Activated effector memory CD4-positive, alpha-beta T cell treated with Interleukin-2 at 50 U/mL for 16 hours (primary cell): ENCODE results near the gene PRPF40B.
"Not testable (repeated sequence)": the region's sequence is repeated elsewhere in the genome, so short reads cannot be mapped to it uniquely, and the experiment has no call there.

Experiments used
- DNase-seq: peaks from one replicate; pipeline ENCODE4 v3.0.0-alpha.2; 2020

The PRPF40B gene

GRCh38 chr12:49609875-49610154, 13.5 kb upstream of the PRPF40B start:
- DNase-seq: no peak

DNA sequence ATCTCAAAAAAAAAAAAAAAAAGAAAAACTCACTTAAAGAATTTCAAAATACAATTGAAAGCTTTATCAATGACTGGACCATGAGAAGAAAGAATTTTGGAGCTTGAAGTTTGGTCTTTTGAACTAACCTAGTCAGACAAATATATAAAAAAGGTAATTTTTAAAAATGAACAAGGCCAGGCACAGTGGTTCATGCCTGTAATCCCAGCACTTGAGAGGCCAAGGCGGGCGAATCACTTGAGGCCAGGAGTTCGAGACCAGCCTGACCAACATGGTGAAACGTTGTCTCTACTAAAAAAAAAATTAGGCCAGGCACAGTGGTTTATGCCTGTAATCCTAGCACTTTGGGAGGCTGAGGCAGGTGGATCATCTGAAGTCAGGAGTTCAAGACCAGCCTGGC, 12.6 kb upstream of the PRPF40B start:
- DNase-seq: not testable (repeated sequence)

DNA sequence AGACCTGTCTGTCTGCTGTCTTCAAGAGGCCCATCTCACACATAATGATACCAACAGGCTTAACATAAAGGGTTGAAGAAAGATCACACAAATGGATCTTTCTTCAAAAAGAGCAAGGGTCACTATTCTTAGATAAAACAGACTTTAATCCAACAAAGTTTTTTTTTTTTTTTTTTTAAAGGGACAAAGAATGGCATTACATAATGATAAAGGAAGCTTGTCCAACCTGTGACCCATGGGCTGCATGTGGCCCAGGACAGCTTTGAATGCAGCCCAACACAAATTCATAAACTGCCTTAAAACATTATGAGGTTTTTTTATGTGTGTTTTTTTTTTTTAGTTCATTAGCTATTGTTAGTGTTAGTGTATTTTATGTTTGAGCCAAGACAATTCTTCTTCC, 11.2 kb upstream of the PRPF40B start:
- no peak for DNase-seq

DNA sequence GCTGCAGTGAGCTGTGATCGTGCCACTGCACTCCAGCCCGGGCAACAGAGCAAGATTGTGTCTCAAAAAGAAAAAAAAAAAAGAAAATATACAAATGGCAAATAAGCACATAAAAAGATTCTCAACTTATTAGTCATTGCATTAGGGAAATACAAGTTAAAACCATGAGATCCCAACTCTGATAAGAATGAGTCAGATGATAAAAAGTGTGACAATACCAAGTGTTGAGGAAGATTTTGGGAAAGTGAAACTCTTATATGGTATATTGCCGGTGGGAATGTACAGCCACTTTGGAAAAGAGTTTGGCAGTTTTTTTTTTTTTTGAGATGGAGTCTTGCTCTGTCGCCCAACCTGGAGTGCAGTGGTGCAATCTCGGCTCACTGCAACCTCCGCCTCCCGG, 7.6 kb upstream of the PRPF40B start:
- DNase-seq: no peak

DNA sequence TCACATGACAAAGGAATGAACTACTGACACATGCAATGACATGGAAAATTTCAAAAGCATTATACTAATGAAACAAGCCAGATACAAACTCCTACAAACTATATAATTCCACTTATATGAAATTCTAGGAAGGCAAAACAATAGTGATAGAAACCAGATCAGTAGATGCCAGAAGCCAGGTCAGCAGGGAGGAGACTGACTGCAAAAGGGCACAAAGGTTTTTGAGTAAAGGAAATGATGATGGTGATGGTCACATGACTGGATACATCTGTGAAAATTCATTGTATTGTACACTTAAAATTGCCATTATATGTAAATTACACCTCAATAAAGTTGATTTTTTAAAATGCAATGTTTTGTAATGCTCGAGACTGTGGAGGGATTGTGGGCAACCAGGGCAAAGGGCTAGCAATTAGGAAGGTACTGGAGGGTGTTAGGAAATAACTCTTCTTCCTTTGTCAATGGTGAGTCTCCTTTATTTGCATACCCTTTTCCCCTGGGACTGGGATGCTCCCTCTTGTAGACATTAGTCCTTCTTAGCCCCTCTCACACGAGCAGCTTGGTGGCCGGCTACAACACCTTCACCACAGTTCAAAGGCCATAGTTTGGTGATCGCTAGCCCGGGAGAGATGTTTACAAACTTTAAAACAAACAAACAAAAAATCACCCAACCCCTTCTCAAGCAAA, 6.7 kb upstream of the PRPF40B start:
- no peak for DNase-seq

GRCh38 chr12:49618576-49618975, 4.8 kb upstream of the PRPF40B start:
- DNase-seq: no peak

DNA sequence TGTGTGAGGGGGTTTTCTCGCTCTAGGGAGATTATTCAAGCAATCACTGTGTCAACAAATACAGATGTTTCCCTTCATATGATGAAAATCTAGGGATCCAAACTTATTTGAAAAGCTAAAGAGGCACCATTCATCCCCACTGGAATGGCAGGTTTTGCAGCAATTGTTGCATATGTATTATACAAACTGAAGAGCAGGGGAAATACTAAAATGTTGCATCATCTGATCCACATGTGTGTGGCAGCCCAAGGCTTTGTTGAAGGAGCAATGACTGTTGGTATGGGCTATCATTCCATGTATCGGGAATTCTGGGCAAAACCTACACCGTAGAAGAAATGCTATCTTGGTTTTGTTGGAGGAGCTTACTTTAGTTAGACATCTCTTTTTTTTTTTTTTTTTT, 4.1 kb upstream of the PRPF40B start:
- DNase-seq: no peak

- no peak for DNase-seq
Observed at GRCh38 chr12:49621651-49622500, 1.5 kb upstream of the PRPF40B start.

GRCh38 chr12:49622501-49623141, 740 bp upstream of the PRPF40B start:
- DNase-seq: peak; percentile 35

GRCh38 chr12:49624921-49625577, 1.7 kb downstream of the PRPF40B start:
- DNase-seq: no peak

GRCh38 chr12:49626169-49626835, 2.9 kb downstream of the PRPF40B start:
- DNase-seq: no peak

DNA sequence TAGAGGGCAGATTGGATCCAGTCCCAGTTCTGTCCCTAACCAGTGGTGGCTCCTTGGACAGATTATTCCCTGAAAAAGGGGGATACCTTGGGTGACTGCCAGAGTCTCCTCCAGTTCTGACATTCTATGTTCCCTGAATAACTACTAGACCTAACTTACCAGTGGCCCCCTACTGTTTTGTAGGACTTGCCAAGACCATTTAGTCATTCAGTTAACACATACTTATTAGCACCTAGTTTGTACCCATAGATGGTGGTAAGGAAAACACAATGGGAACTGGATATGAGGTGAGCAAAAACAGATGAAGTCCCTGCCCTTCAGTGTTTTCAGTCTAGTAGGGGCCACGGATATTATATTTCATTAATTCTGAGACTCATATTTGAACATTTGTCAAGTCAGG, 3.5 kb downstream of the PRPF40B start:
- DNase-seq: no peak

GRCh38 chr12:49627752-49628360, 4.5 kb downstream of the PRPF40B start:
- DNase-seq: no peak

GRCh38 chr12:49631336-49631907, 8.1 kb downstream of the PRPF40B start:
- no peak for DNase-seq

GRCh38 chr12:49632401-49632800, 9.0 kb downstream of the PRPF40B start:
- DNase-seq: no peak

DNA sequence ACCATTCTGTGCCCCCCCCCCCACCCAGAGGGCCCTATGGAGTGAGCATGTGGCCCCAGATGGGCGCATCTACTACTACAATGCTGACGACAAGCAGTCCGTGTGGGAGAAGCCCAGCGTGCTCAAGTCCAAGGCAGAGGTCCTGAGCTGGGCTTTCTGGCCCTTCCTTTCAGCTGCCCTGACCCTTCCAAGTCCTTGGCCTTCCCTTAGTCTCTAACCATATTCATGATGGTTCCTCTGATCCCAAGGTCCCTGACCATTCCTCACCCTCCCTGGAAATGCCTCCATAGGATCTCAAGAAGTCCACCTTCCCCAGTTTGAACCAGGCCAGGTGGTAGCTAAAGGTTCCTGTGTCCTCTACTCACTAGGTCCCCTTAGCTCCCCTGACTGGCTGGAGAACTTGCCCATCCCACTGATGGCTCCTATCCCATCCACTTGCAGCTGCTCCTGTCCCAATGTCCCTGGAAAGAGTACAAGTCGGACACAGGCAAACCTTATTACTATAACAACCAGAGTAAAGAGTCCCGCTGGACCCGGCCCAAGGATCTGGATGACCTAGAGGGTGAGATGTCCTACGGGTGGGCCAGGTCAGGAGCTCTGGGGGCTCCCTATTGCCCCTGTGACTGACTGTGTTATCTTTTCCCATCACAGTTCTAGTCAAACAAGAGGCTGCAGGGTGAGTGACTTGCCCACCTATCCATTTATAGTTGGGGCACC, 9.8 kb downstream of the PRPF40B start:
- DNase-seq: no peak

DNA sequence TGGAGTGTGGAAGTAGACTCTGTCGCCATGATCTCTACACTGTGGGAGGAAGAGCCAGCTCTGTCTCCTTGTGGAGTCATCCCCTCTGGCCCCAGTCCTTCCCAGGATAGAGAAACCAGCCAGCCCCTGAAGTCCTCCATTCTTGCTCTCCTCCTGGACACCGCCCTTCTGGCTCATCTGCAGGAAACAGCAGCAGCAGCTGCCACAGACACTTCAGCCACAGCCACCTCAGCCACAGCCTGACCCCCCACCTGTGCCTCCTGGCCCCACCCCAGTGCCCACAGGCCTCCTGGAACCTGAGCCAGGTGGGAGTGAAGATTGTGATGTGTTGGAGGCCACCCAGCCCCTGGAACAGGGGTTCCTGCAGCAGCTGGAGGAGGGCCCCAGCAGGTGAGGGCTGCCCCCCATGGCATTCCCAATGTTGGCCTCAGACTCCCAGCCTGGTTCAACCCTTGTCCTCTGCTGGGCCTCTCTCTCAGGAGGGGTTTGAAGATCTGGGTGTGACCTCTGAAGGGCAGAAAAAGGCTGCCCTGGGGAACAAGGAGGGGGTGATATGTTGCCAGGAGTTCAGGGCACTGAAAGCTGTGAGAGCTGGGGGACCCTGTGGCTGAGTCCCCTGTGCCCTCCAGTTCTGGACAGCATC, 10.5 kb downstream of the PRPF40B start:
- no peak for DNase-seq

- no peak for DNase-seq
Observed at GRCh38 chr12:49635036-49635435, 11.7 kb downstream of the PRPF40B start.

GRCh38 chr12:49635656-49636055, 12.3 kb downstream of the PRPF40B start:
- no peak for DNase-seq

DNA sequence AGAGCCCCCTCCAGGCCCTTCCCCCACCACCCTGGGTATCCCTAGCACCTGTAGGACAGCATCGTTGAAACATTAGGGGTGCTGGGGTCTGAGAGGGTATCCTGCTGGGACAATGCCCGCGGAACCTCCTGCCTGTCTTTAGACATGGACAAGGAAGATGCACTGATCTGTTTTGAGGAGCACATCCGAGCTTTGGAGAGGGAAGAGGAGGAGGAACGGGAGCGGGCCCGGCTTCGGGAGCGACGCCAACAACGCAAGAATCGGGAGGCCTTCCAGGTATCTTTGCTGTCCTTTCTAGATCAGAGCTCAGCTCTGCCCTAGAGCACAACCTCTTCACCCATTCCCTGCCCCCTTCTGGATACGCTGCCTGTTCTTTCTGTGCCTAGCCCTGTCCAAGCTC, 13.2 kb downstream of the PRPF40B start:
- no peak for DNase-seq
